Measurements from ENCODE around the gene CNOT9.
"Not testable (repeated sequence)": the region's sequence is repeated elsewhere in the genome, so short reads cannot be mapped to it uniquely, and the experiment has no call there.

Gene CNOT9

GRCh38 chr2:218568190-218569037 lies at the start of gene CNOT9, which contains the start of gene USP37:
Gene CNOT9 (plus strand): TSS chr2:218568839. CDS start chr2:218568955, 116 bp downstream.
Gene USP37 (minus strand): TSS chr2:218568351. CDS start chr2:218558653, 9,698 bp downstream.
- peaks cover 63% of the 10 kb centered on the region for H3K4me1 Mint-ChIP-seq
- H3K4me3 Mint-ChIP-seq, result peak within 1 kb of the TSS; percentile 86
- DNase-seq (ENCODE audit: low spot score in 2 of 2) (peak; percentile 99 to 100), ATAC-seq (peak; percentile 89)
- H3K9me3 Mint-ChIP-seq, result no peaks in the 10 kb centered on the region
- H3K27ac Mint-ChIP-seq, result peak within 1 kb of the TSS; percentile 100
- peaks cover 100% of the 10 kb centered on the region for H3K36me3 Mint-ChIP-seq

GRCh38 chr2:218518876-218519275 lies 49.8 kb upstream of the CNOT9 start:
- H3K36me3 Mint-ChIP-seq, result peaks cover 75% of the 10 kb centered on the region
- no peak for DNase-seq (ENCODE audit: low spot score in 2 of 2)
- peak overlapping the region; percentile 20 for H3K27ac Mint-ChIP-seq
- peaks cover 20% of the 10 kb centered on the region for H3K4me1 Mint-ChIP-seq
- ATAC-seq, result no peak
- no peak overlapping the region for H3K4me3 Mint-ChIP-seq
- no peaks in the 10 kb centered on the region for H3K9me3 Mint-ChIP-seq

GRCh38 chr2:218523651-218524050 lies 45.0 kb upstream of the CNOT9 start:
- DNase-seq (ENCODE audit: low spot score in 2 of 2) (no peak), ATAC-seq (no peak)
- Mint-ChIP-seq H3K27ac (no peak overlapping the region), H3K36me3 (peaks cover 100% of the 10 kb centered on the region), H3K4me3 (no peak overlapping the region), H3K4me1 (no peaks in the 10 kb centered on the region), H3K9me3 (no peaks in the 10 kb centered on the region)

- H3K36me3 Mint-ChIP-seq, result peaks cover 99% of the 10 kb centered on the region
Measured at GRCh38 chr2:218528409-218528808, 40.2 kb upstream of the CNOT9 start.

GRCh38 chr2:218529990-218530389 lies 38.6 kb upstream of the CNOT9 start:
- Mint-ChIP-seq H3K36me3 (peaks cover 99% of the 10 kb centered on the region), H3K9me3 (no peaks in the 10 kb centered on the region), H3K4me3 (no peak overlapping the region), H3K27ac (no peak overlapping the region), H3K4me1 (no peaks in the 10 kb centered on the region)
- DNase-seq (ENCODE audit: low spot score in 2 of 2) (no peak), ATAC-seq (no peak)

More at GRCh38 chr2:218528409-218528808, 40.2 kb upstream of the CNOT9 start:
- not testable (repeated sequence) for H3K9me3 Mint-ChIP-seq; H3K27ac Mint-ChIP-seq; ATAC-seq; H3K4me3 Mint-ChIP-seq; DNase-seq (ENCODE audit: low spot score in 2 of 2); H3K4me1 Mint-ChIP-seq

- H3K4me3 Mint-ChIP-seq, result no peak overlapping the region
- H3K4me1 Mint-ChIP-seq, result peaks cover 10% of the 10 kb centered on the region
- ATAC-seq (no peak), DNase-seq (ENCODE audit: low spot score in 2 of 2) (no peak)
- no peaks in the 10 kb centered on the region for H3K9me3 Mint-ChIP-seq
- no peak overlapping the region for H3K27ac Mint-ChIP-seq
- peaks cover 96% of the 10 kb centered on the region for H3K36me3 Mint-ChIP-seq
Measured at GRCh38 chr2:218536804-218537494, 31.7 kb upstream of the CNOT9 start.

- Mint-ChIP-seq H3K9me3 (no peaks in the 10 kb centered on the region), H3K4me1 (peaks cover 10% of the 10 kb centered on the region), H3K27ac (no peak overlapping the region), H3K4me3 (no peak overlapping the region), H3K36me3 (peaks cover 96% of the 10 kb centered on the region)
- ATAC-seq (no peak), DNase-seq (ENCODE audit: low spot score in 2 of 2) (no peak)
Measured at GRCh38 chr2:218540015-218540414, 28.6 kb upstream of the CNOT9 start.

GRCh38 chr2:218546012-218546411 lies 22.6 kb upstream of the CNOT9 start:
- Mint-ChIP-seq H3K9me3 (no peaks in the 10 kb centered on the region), H3K4me1 (no peaks in the 10 kb centered on the region), H3K4me3 (no peak overlapping the region), H3K36me3 (peaks cover 100% of the 10 kb centered on the region), H3K27ac (no peak overlapping the region)
- no peak for DNase-seq (ENCODE audit: low spot score in 2 of 2)
- ATAC-seq, result no peak

GRCh38 chr2:218547511-218547910 lies 21.1 kb upstream of the CNOT9 start:
- Mint-ChIP-seq H3K27ac (no peak overlapping the region), H3K9me3 (no peaks in the 10 kb centered on the region), H3K4me1 (no peaks in the 10 kb centered on the region), H3K36me3 (peaks cover 100% of the 10 kb centered on the region), H3K4me3 (no peak overlapping the region)
- DNase-seq (ENCODE audit: low spot score in 2 of 2), result no peak
- ATAC-seq, result no peak

GRCh38 chr2:218547978-218548377 lies 20.7 kb upstream of the CNOT9 start:
- no peak for DNase-seq (ENCODE audit: low spot score in 2 of 2)
- peaks cover 100% of the 10 kb centered on the region for H3K36me3 Mint-ChIP-seq

GRCh38 chr2:218554225-218554624 lies 14.4 kb upstream of the CNOT9 start:
- not testable (repeated sequence) for H3K4me1 Mint-ChIP-seq; H3K4me3 Mint-ChIP-seq; ATAC-seq; DNase-seq (ENCODE audit: low spot score in 2 of 2); H3K9me3 Mint-ChIP-seq; H3K27ac Mint-ChIP-seq
- peaks cover 100% of the 10 kb centered on the region for H3K36me3 Mint-ChIP-seq

More at GRCh38 chr2:218547978-218548377, 20.7 kb upstream of the CNOT9 start:
- H3K4me1 Mint-ChIP-seq, result no peaks in the 10 kb centered on the region
- ATAC-seq, result no peak
- no peaks in the 10 kb centered on the region for H3K9me3 Mint-ChIP-seq
- H3K4me3 Mint-ChIP-seq, result no peak overlapping the region
- no peak overlapping the region for H3K27ac Mint-ChIP-seq

- Mint-ChIP-seq H3K4me3 (no peak overlapping the region), H3K4me1 (peaks cover 8% of the 10 kb centered on the region), H3K36me3 (peaks cover 100% of the 10 kb centered on the region), H3K9me3 (no peaks in the 10 kb centered on the region), H3K27ac (peak overlapping the region; percentile 6)
- DNase-seq (ENCODE audit: low spot score in 2 of 2) (no peak), ATAC-seq (no peak)
Measured at GRCh38 chr2:218555527-218555926, 13.1 kb upstream of the CNOT9 start.

- Mint-ChIP-seq H3K4me1 (peaks cover 13% of the 10 kb centered on the region), H3K36me3 (peaks cover 100% of the 10 kb centered on the region), H3K27ac (no peak overlapping the region), H3K9me3 (no peaks in the 10 kb centered on the region), H3K4me3 (no peak overlapping the region)
- no peak for ATAC-seq
- no peak for DNase-seq (ENCODE audit: low spot score in 2 of 2)
Measured at GRCh38 chr2:218557941-218558340, 10.7 kb upstream of the CNOT9 start.

GRCh38 chr2:218558986-218559385 lies 9.7 kb upstream of the CNOT9 start:
- ATAC-seq, result no peak
- no peak overlapping the region for H3K4me3 Mint-ChIP-seq
- peaks cover 100% of the 10 kb centered on the region for H3K36me3 Mint-ChIP-seq
- no peak overlapping the region for H3K27ac Mint-ChIP-seq
- H3K4me1 Mint-ChIP-seq, result peaks cover 18% of the 10 kb centered on the region
- H3K9me3 Mint-ChIP-seq, result no peaks in the 10 kb centered on the region
- no peak for DNase-seq (ENCODE audit: low spot score in 2 of 2)

- H3K36me3 Mint-ChIP-seq, result peaks cover 100% of the 10 kb centered on the region
- peaks cover 37% of the 10 kb centered on the region for H3K4me1 Mint-ChIP-seq
- H3K27ac Mint-ChIP-seq, result no peak overlapping the region
- ATAC-seq (no peak), DNase-seq (ENCODE audit: low spot score in 2 of 2) (no peak)
- no peak overlapping the region for H3K4me3 Mint-ChIP-seq
- H3K9me3 Mint-ChIP-seq, result no peaks in the 10 kb centered on the region
Measured at GRCh38 chr2:218564056-218564455, 4.6 kb upstream of the CNOT9 start.
